B cell (primary cell): ENCODE data around the gene STAT5A. TPM values are rescaled to one million over a fixed set of nuclear protein-coding genes. Genes with fewer than 3 reads are reported as not detected.

ENCODE experiments used
- ATAC-seq: fragments of 200-7000 bp; cut with Tn5 transposase; one replicate; pipeline ENCODE4 v1.10.0; 2021; ENCODE audit warnings: low read depth, mild to moderate bottlenecking, moderate number of reproducible peaks, moderate library complexity
- CTCF ChIA-PET: fragments of 350-600 bp; sonication (Branson Sonifier 250); formaldehyde crosslinking; loops from one replicate; lab custom pipeline; 2021; ENCODE audit warnings: antibody characterized with exemption, inconsistent platforms; lab: Charles Lee
- POLR2A ChIA-PET: fragments of 350-600 bp; sonication (Branson Sonifier 250); formaldehyde crosslinking; loops from one replicate; lab custom pipeline; 2021; ENCODE audit warnings: antibody characterized with exemption; lab: Charles Lee
- DNase-seq: peaks from one replicate; pipeline ENCODE4 v3.0.0; 2013
- H2AFZ ChIP-seq: 2 replicates; pipeline ENCODE4 v1.6.1; 2012; ENCODE audit warnings: mild to moderate bottlenecking, low read depth, low read length; ENCODE audit not compliant: insufficient read depth, poor library complexity, severe bottlenecking
- H3K27ac ChIP-seq, 2 donors: 1 replicate in 1 of 2; 2 replicates in 1 of 2; pipeline ENCODE4 v1.5.1; 2012 to 2013; ENCODE audit warnings: low read length in 2 of 2, mild to moderate bottlenecking in 2 of 2, moderate library complexity in 1 of 2
- H3K27me3 ChIP-seq, 4 experiments: fragments of 200-600 bp in 1 of 4; sonication (generic) in 1 of 4; replicated peaks in 1 of 4; 1 replicate in 2 of 4; 2 replicates in 2 of 4; pipeline versions ENCODE4 v1.6.1 to v1.7.0; 2013 to 2016; ENCODE audit warnings: low read length in 3 of 4, mild to moderate bottlenecking in 2 of 4, mixed read lengths in 1 of 4, moderate library complexity in 1 of 4; ENCODE audit not compliant: insufficient read depth in 4 of 4, control insufficient read depth in 3 of 4; ENCODE audit errors: control extremely low read depth in 1 of 4
- H3K36me3 ChIP-seq, 2 experiments: replicated peaks in 1 of 2; 1 replicate in 1 of 2; 2 replicates in 1 of 2; pipeline versions ENCODE4 v1.6.1 to v1.7.1; 2013; ENCODE audit warnings: low read length in 1 of 2; ENCODE audit not compliant: insufficient read depth in 2 of 2, control insufficient read depth in 1 of 2; ENCODE audit errors: control extremely low read depth in 1 of 2, extremely low read depth in 1 of 2
- H3K4me1 ChIP-seq, 2 donors: fragments of 200-600 bp in 1 of 2; sonication (generic) in 1 of 2; 1 replicate in 1 of 2; 2 replicates in 1 of 2; pipeline versions ENCODE4 v1.5.1 to v1.6.1; 2013 to 2017; ENCODE audit warnings: low read length in 2 of 2; ENCODE audit not compliant: control insufficient read depth in 2 of 2, insufficient read depth in 2 of 2
- H3K4me2 ChIP-seq: replicated peaks from 2 replicates; pipeline ENCODE3; 2012; ENCODE audit warnings: mild to moderate bottlenecking, low read depth, low read length; ENCODE audit not compliant: poor library complexity, severe bottlenecking
- H3K4me3 ChIP-seq, 5 experiments: fragments of 200-600 bp in 1 of 5; sonication (generic) in 1 of 5; 1 replicate in 3 of 5; 2 replicates in 2 of 5; pipeline versions ENCODE4 v1.5.1 to v1.7.0; 2011 to 2016; ENCODE audit warnings: low read length in 4 of 5, mild to moderate bottlenecking in 4 of 5, low read depth in 2 of 5, control low read depth in 1 of 5, moderate library complexity in 1 of 5; ENCODE audit not compliant: insufficient read depth in 1 of 5; ENCODE audit errors: control extremely low read depth in 1 of 5, extremely low read depth in 1 of 5
- H3K79me2 ChIP-seq: fragments of 200-600 bp; sonication (generic); one replicate; pipeline ENCODE4 v1.6.0; 2016; ENCODE audit warnings: low read length; ENCODE audit not compliant: control insufficient read depth, insufficient read depth
- H3K9ac ChIP-seq: fragments of 200-600 bp; sonication (generic); 2 replicates; pipeline ENCODE4 v1.6.1; 2017; ENCODE audit warnings: mild to moderate bottlenecking, low read length, moderate library complexity
- H3K9me3 ChIP-seq, 3 donors: one replicate each; pipeline versions ENCODE4 v1.6.1 to v1.7.1; 2013; ENCODE audit warnings: low read length in 2 of 3; ENCODE audit not compliant: control insufficient read depth in 2 of 3, insufficient read depth in 1 of 3; ENCODE audit errors: control extremely low read depth in 1 of 3
- H4K20me1 ChIP-seq: 2 replicates; pipeline ENCODE4 v1.6.0; 2012; ENCODE audit warnings: mild to moderate bottlenecking, low read length; ENCODE audit not compliant: insufficient read depth, control insufficient read depth, poor library complexity, severe bottlenecking
- H3K27ac Mint-ChIP-seq: one replicate; pipeline ENCODE4 v1.8.0; 2021; ENCODE audit warnings: mixed read lengths
- H3K27me3 Mint-ChIP-seq: one replicate; pipeline ENCODE4 v1.8.0; 2021; ENCODE audit warnings: mixed read lengths
- H3K4me1 Mint-ChIP-seq: one replicate; pipeline ENCODE4 v1.8.0; 2021; ENCODE audit warnings: mixed read lengths
- H3K4me3 Mint-ChIP-seq: one replicate; pipeline ENCODE4 v1.8.0; 2021; ENCODE audit warnings: mixed read lengths
- H3K9me3 Mint-ChIP-seq: one replicate; pipeline ENCODE4 v1.8.0; 2022; ENCODE audit warnings: mixed read lengths; ENCODE audit not compliant: insufficient read depth
- EZH2 ChIP-seq: IDR thresholded peaks from 2 replicates; pipeline ENCODE4 v1.6.1; 2012; ENCODE audit warnings: borderline replicate concordance, low read depth, mild to moderate bottlenecking, moderate library complexity, low read length; ENCODE audit not compliant: insufficient read depth, poor library complexity, severe bottlenecking
- WGBS: methylation state at CpG from one replicate; pipeline ENCODE4 v1.1.5; 2013; ENCODE audit warnings: missing lambda C conversion rate; ENCODE audit not compliant: insufficient coverage; 5-methylcytosine and 5-hydroxymethylcytosine counted together
- intact Hi-C: fragments of 100-400 bp; cut with micrococcal nuclease; formaldehyde crosslinking; loops from one replicate; pipeline ENCODE4 v1.10.0; 2022
- polyA plus RNA-seq: library from polyadenylated mRNA; depleted of rRNA; stranded (reverse); fragments of >200 nt; gene quantifications from 2 replicates; pipeline ENCODE4 v1.2.3, GENCODE V29; 2012
- total RNA-seq, 2 donors: library from RNA; stranded (reverse); fragments of 120-200 nt in 1 of 2; gene quantifications; 1 replicate in 1 of 2; 2 replicates in 1 of 2; pipeline versions ENCODE4 v1.2.3 to v1.2.4, GENCODE V29; 2013 to 2022
- TF ChIP-seq, protein P1 (sequence below): fragments of 200-600 bp; IDR thresholded peaks from one replicate; pipeline ENCODE4 v1.8.0; 2022; ENCODE audit warnings: antibody characterized with exemption, mild to moderate bottlenecking

STAT5A gene
- total and polyA plus RNA-seq, 2 donors (not counting 1 experiment from before 2014, with no cell fraction given) = 48.8 to 110 TPM

DNA sequence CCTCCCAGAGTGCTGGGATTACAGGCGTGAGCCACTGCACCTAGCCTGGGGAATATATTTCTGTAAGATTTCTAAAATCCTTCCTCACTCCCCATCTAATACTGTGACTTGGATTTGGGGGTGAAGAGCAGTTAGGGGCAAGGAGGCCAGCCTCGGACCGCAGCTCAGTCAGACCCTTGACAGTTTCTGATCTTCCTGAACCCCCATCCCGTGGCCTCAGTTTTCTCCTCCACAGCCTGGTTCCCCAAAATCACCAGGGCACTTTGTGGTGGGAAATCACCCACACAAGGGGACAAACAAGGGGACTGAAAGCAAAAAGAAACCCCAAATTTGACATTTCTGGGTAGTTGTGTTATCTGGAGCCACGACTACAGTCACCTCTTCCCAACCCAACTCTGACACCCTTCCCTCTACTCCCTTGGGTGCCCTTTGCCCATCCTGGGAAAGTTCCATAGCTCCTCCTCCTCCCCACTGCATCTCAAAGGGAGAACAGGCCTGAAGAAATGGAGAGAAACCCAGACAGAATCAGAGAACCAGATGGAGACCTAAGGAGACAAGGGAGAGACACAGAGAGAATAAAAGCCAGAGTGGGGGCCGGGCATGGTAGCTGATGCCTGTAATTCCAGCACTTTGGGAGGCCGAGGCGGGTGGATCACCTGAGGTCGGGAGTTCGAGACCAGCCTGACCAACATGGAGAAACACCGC is 2.8 kb upstream of the STAT5A start:
- no peak overlapping the region for H3K4me3 Mint-ChIP-seq
- intact Hi-C loops = no loop called here
- H3K9me3 ChIP-seq = no peaks in the 10 kb centered on the region
- no peak overlapping the region for H2AFZ ChIP-seq
- peak overlapping the region; percentile 56 for H3K27ac Mint-ChIP-seq
- no peak for ATAC-seq
- no peak overlapping the region for H3K27ac ChIP-seq
- no peak overlapping the region for H3K4me2 ChIP-seq
- CTCF ChIA-PET = no interaction called here
- H3K36me3 ChIP-seq = no peaks in the 10 kb centered on the region
- DNase-seq = no peak
- H3K79me2 ChIP-seq = peaks cover 11% of the 10 kb centered on the region
- no peak overlapping the region for H3K4me3 ChIP-seq
- no peaks in the 10 kb centered on the region for H4K20me1 ChIP-seq
- POLR2A ChIA-PET = interaction anchor here (1.3 kb wide), 1 partner anchor 319 kb away, joined by 5 read pairs; the partner anchor contains the start of gene CNP
- no peaks in the 10 kb centered on the region for H3K9me3 Mint-ChIP-seq
- H3K27me3 Mint-ChIP-seq = no peaks in the 10 kb centered on the region
- no peaks in the 10 kb centered on the region for H3K27me3 ChIP-seq
- 86% methylated on average over 1 of the region's 11 CpGs for WGBS
- no peak overlapping the region for H3K9ac ChIP-seq
- TF ChIP-seq EZH2 = no peak
- TF ChIP-seq, protein P1, sequence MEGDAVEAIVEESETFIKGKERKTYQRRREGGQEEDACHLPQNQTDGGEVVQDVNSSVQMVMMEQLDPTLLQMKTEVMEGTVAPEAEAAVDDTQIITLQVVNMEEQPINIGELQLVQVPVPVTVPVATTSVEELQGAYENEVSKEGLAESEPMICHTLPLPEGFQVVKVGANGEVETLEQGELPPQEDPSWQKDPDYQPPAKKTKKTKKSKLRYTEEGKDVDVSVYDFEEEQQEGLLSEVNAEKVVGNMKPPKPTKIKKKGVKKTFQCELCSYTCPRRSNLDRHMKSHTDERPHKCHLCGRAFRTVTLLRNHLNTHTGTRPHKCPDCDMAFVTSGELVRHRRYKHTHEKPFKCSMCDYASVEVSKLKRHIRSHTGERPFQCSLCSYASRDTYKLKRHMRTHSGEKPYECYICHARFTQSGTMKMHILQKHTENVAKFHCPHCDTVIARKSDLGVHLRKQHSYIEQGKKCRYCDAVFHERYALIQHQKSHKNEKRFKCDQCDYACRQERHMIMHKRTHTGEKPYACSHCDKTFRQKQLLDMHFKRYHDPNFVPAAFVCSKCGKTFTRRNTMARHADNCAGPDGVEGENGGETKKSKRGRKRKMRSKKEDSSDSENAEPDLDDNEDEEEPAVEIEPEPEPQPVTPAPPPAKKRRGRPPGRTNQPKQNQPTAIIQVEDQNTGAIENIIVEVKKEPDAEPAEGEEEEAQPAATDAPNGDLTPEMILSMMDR = no peak
- H3K4me1 ChIP-seq = peaks cover 24 to 36% of the 10 kb centered on the region in 2 donors
- peaks cover 35% of the 10 kb centered on the region for H3K4me1 Mint-ChIP-seq
